ENCODE results near the gene B3GAT2. TPM values are rescaled to one million over a fixed set of nuclear protein-coding genes. Genes with fewer than 3 reads are reported as not detected.

B3GAT2 gene
- polyA plus RNA-seq, 1 donor (not counting 4 experiments of a cell fraction or from before 2014, with no cell fraction given) = 0.01 TPM

- H3K9me3 ChIP-seq (ENCODE audit: control insufficient read depth, low read depth, low read length) = no peaks in the 10 kb centered on the region
- dilution Hi-C loops (cut with MboI; ENCODE audit: extremely low pct_ligation_motif_present, low sequenced_read_pairs) = no loop called here
- FAIRE-seq (no peak), DNase-seq (ENCODE audit: low read depth, low spot score) (no peak)
- no peak overlapping the region for H3K4me2 ChIP-seq (ENCODE audit: control insufficient read depth, extremely low read depth, insufficient read depth, low read depth, low read length)
- no peaks in the 10 kb centered on the region for H4K20me1 ChIP-seq (ENCODE audit: control insufficient read depth, extremely low read depth, insufficient read depth, low read length)
- H3K27ac ChIP-seq (ENCODE audit: control insufficient read depth, insufficient read depth, low read length) = no peak overlapping the region
- H3K79me2 ChIP-seq (ENCODE audit: control insufficient read depth, insufficient read depth, low read length) = no peaks in the 10 kb centered on the region
- H3K36me3 ChIP-seq (ENCODE audit: control insufficient read depth in 2 of 2, extremely low read depth in 1 of 2, insufficient read depth in 2 of 2, low read length in 2 of 2) = no peaks in the 10 kb centered on the region
- no peak overlapping the region for H3K4me3 ChIP-seq (ENCODE audit: control insufficient read depth in 2 of 3, extremely low read depth in 1 of 3, insufficient read depth in 2 of 3, low read depth in 1 of 3, low read length in 3 of 3)
- H3K9ac ChIP-seq (ENCODE audit: control insufficient read depth, extremely low read depth, insufficient read depth, low read length) = no peak overlapping the region
- H3K9me1 ChIP-seq (ENCODE audit: control insufficient read depth, extremely low read depth, insufficient read depth, low read length) = no peaks in the 10 kb centered on the region
- H3K4me1 ChIP-seq (ENCODE audit: control insufficient read depth, extremely low read depth, insufficient read depth, low read length) = no peaks in the 10 kb centered on the region
- no peak overlapping the region for H2AFZ ChIP-seq (ENCODE audit: control insufficient read depth, low read length)
- no peak for TF ChIP-seq CTCF (optimal IDR thresholded peaks at IDR 0.05 in 1 of 3, IDR thresholded peaks at IDR 0.05 in 1 of 3, conservative IDR thresholded peaks at IDR 0.05 in 1 of 3; ENCODE audit: extremely low read depth in 1 of 3, insufficient read depth in 2 of 3, low read length in 3 of 3)
- TF ChIP-seq EZH2 (IDR thresholded peaks at IDR 0.05; ENCODE audit: low read length) = no peak
- no peaks in the 10 kb centered on the region for H3K27me3 ChIP-seq (ENCODE audit: control insufficient read depth, extremely low read depth, insufficient read depth, low read length)
Measured at GRCh38 chr6:70864401-70864800, 92.5 kb downstream of the B3GAT2 start.

DNA sequence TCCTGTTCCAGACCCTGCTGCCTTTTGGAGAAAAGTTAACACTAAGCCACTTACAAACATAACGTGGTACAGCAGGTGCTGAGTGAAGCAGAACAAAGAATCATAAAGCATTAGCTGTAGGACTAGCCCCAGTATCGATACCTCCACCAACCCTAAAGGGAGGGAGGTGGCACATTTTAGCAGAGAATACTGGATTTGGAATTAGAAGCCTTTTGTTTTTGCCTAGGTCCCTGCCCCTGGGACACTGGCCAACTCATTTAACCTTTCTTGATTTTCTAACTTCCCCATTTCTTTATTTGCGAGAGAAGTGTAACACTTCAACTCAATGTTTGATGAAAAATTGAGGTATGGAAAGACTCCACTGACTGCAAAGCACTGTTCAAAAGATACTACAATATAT lies 93.5 kb downstream of the B3GAT2 start:
- Histone ChIP-seq H3K79me2 (ENCODE audit: control insufficient read depth, insufficient read depth, low read length) (no peaks in the 10 kb centered on the region), H3K4me1 (ENCODE audit: control insufficient read depth, extremely low read depth, insufficient read depth, low read length) (no peaks in the 10 kb centered on the region), H3K4me3 (ENCODE audit: control insufficient read depth in 2 of 3, extremely low read depth in 1 of 3, insufficient read depth in 2 of 3, low read depth in 1 of 3, low read length in 3 of 3) (no peak overlapping the region), H3K9me1 (ENCODE audit: control insufficient read depth, extremely low read depth, insufficient read depth, low read length) (no peaks in the 10 kb centered on the region), H3K27me3 (ENCODE audit: control insufficient read depth, extremely low read depth, insufficient read depth, low read length) (no peaks in the 10 kb centered on the region), H3K9ac (ENCODE audit: control insufficient read depth, extremely low read depth, insufficient read depth, low read length) (no peak overlapping the region), H2AFZ (ENCODE audit: control insufficient read depth, low read length) (no peak overlapping the region), H3K9me3 (ENCODE audit: control insufficient read depth, low read depth, low read length) (no peaks in the 10 kb centered on the region), H4K20me1 (ENCODE audit: control insufficient read depth, extremely low read depth, insufficient read depth, low read length) (no peaks in the 10 kb centered on the region), H3K27ac (ENCODE audit: control insufficient read depth, insufficient read depth, low read length) (no peak overlapping the region), H3K4me2 (ENCODE audit: control insufficient read depth, extremely low read depth, insufficient read depth, low read depth, low read length) (no peak overlapping the region), H3K36me3 (ENCODE audit: control insufficient read depth in 2 of 2, extremely low read depth in 1 of 2, insufficient read depth in 2 of 2, low read length in 2 of 2) (no peaks in the 10 kb centered on the region)
- no peak for DNase-seq (ENCODE audit: low read depth, low spot score)
- TF ChIP-seq EZH2 (IDR thresholded peaks at IDR 0.05; ENCODE audit: low read length) = no peak
- TF ChIP-seq CTCF (optimal IDR thresholded peaks at IDR 0.05 in 1 of 3, IDR thresholded peaks at IDR 0.05 in 1 of 3, conservative IDR thresholded peaks at IDR 0.05 in 1 of 3; ENCODE audit: extremely low read depth in 1 of 3, insufficient read depth in 2 of 3, low read length in 3 of 3) = no peak
- dilution Hi-C loops (cut with MboI; ENCODE audit: extremely low pct_ligation_motif_present, low sequenced_read_pairs) = no loop called here
- FAIRE-seq = no peak
